H1 (cell line): ENCODE data around the gene ARID1B. TPM values are rescaled to one million over a fixed set of nuclear protein-coding genes. Genes with fewer than 3 reads are reported as not detected.

Experiments
- CTCF ChIA-PET: fragments of 300-600 bp; sonication (Branson Sonifier 250); formaldehyde crosslinking; loops from one replicate; lab custom pipeline; 2021; ENCODE audit not compliant: partially characterized antibody; lab: Charles Lee
- POLR2A ChIA-PET: fragments of 300-600 bp; sonication (Branson Sonifier 250); formaldehyde crosslinking; loops from one replicate; lab custom pipeline; 2021; ENCODE audit warnings: inconsistent platforms; ENCODE audit not compliant: partially characterized antibody; lab: Charles Lee
- DNase-seq, 2 experiments: peaks; one replicate each; pipeline versions ENCODE4 v3.0.0 to v3.0.0-alpha.2; 2010 to 2022; ENCODE audit warnings: low spot score in 2 of 2, low read depth in 1 of 2, mixed read lengths in 1 of 2
- FAIRE-seq: peaks from 2 replicates; lab custom pipeline; 2011; peaks lifted over from hg19 to GRCh38; lab: Jason Lieb, UNC
- H2AFZ ChIP-seq: 2 replicates; pipeline ENCODE4 v1.8.1; 2012; ENCODE audit warnings: low read length, inconsistent platforms
- H2AK5ac ChIP-seq: 2 replicates; pipeline ENCODE4 v1.6.1; 2013; ENCODE audit warnings: low read depth, low read length
- H2BK120ac ChIP-seq: replicated peaks from 2 replicates; pipeline ENCODE3; 2013; ENCODE audit warnings: low read depth, low read length, inconsistent platforms
- H2BK12ac ChIP-seq: 2 replicates; pipeline ENCODE4 v1.6.1; 2013; ENCODE audit warnings: low read depth, low read length
- H2BK15ac ChIP-seq: 2 replicates; pipeline ENCODE4 v1.6.1; 2013; ENCODE audit warnings: low read length
- H2BK20ac ChIP-seq: 2 replicates; pipeline ENCODE4 v1.6.1; 2013; ENCODE audit warnings: low read length
- H2BK5ac ChIP-seq: 2 replicates; pipeline ENCODE4 v1.6.1; 2013; ENCODE audit warnings: low read depth, low read length
- H3K14ac ChIP-seq: 2 replicates; pipeline ENCODE4 v1.6.1; 2013; ENCODE audit warnings: inconsistent platforms; ENCODE audit not compliant: insufficient read length
- H3K18ac ChIP-seq: 2 replicates; pipeline ENCODE4 v1.6.1; 2013; ENCODE audit warnings: low read length; ENCODE audit errors: extremely low read depth
- H3K23ac ChIP-seq: 2 replicates; pipeline ENCODE4 v1.6.1; 2013; ENCODE audit warnings: inconsistent platforms; ENCODE audit not compliant: insufficient read length
- H3K23me2 ChIP-seq: 2 replicates; pipeline ENCODE4 v1.6.1; 2013; ENCODE audit warnings: low read depth, low read length
- H3K27ac ChIP-seq: 2 replicates; pipeline ENCODE4 v1.6.1; 2011; ENCODE audit warnings: low read depth, low read length, inconsistent platforms
- H3K27me3 ChIP-seq, 4 experiments: replicated peaks in 1 of 4; 1 replicate in 1 of 4; 2 replicates in 3 of 4; pipeline versions ENCODE4 v1.6.1 to v1.8.1; 2011 to 2013; ENCODE audit warnings: low read length in 3 of 4, mild to moderate bottlenecking in 3 of 4, inconsistent platforms in 2 of 4, mixed read lengths in 2 of 4, moderate library complexity in 1 of 4; ENCODE audit not compliant: control insufficient read depth in 3 of 4, insufficient read depth in 3 of 4; ENCODE audit errors: extremely low read depth in 1 of 4
- H3K36me3 ChIP-seq, 4 experiments: 2 replicates each; pipeline versions ENCODE4 v1.6.1 to v1.8.1; 2011 to 2013; ENCODE audit warnings: mild to moderate bottlenecking in 4 of 4, low read length in 3 of 4, moderate library complexity in 2 of 4, control low read depth in 1 of 4, inconsistent platforms in 1 of 4; ENCODE audit not compliant: insufficient read depth in 4 of 4, control insufficient read depth in 2 of 4
- H3K4ac ChIP-seq: replicated peaks from 2 replicates; pipeline ENCODE3; 2013; ENCODE audit warnings: low read length, low read depth, mixed read lengths, inconsistent platforms; ENCODE audit not compliant: insufficient read length
- H3K4me1 ChIP-seq, 4 experiments: replicated peaks in 1 of 4; 1 replicate in 1 of 4; 2 replicates in 3 of 4; pipeline versions ENCODE4 v1.6.1 to v1.8.1; 2011 to 2013; ENCODE audit warnings: low read length in 3 of 4, inconsistent platforms in 2 of 4, mixed read lengths in 1 of 4; ENCODE audit not compliant: insufficient read depth in 4 of 4, control insufficient read depth in 3 of 4
- H3K4me2 ChIP-seq, 2 experiments: 2 replicates each; pipeline versions ENCODE4 v1.6.1 to v1.8.1; 2011 to 2013; ENCODE audit warnings: low read depth in 2 of 2, low read length in 2 of 2, control low read depth in 1 of 2, inconsistent platforms in 1 of 2, mild to moderate bottlenecking in 1 of 2; ENCODE audit not compliant: insufficient read depth in 1 of 2
- H3K4me3 ChIP-seq, 4 experiments: fragments of 200-600, 300-600 bp in 1 of 4; sonication (generic), shearing (Covaris generic), sonication (Bioruptor Twin) in 1 of 4; 2 replicates each; pipeline versions ENCODE4 v1.5.1 to v1.8.1; 2011 to 2016; ENCODE audit warnings: low read length in 4 of 4, low read depth in 3 of 4, control low read depth in 2 of 4, inconsistent platforms in 2 of 4, mild to moderate bottlenecking in 2 of 4, mixed read lengths in 1 of 4, moderate library complexity in 1 of 4; ENCODE audit not compliant: insufficient read depth in 2 of 4; ENCODE audit errors: extremely low read depth in 1 of 4
- H3K56ac ChIP-seq: replicated peaks from 2 replicates; pipeline ENCODE3; 2013; ENCODE audit warnings: low read depth, mild to moderate bottlenecking, mixed read lengths, low read length, inconsistent platforms; ENCODE audit not compliant: insufficient read length
- H3K79me1 ChIP-seq: 2 replicates; pipeline ENCODE4 v1.6.1; 2013; ENCODE audit warnings: low read depth, low read length, control low read depth
- H3K79me2 ChIP-seq, 2 experiments: 2 replicates each; pipeline versions ENCODE4 v1.6.1 to v1.8.1; 2012 to 2013; ENCODE audit warnings: low read length in 2 of 2, mild to moderate bottlenecking in 2 of 2, inconsistent platforms in 1 of 2; ENCODE audit not compliant: insufficient read depth in 2 of 2, control insufficient read depth in 1 of 2
- H3K9ac ChIP-seq, 4 experiments: replicated peaks in 1 of 4; 1 replicate in 1 of 4; 2 replicates in 3 of 4; pipeline versions ENCODE4 v1.6.1 to v1.8.1; 2011 to 2013; ENCODE audit warnings: low read depth in 3 of 4, low read length in 3 of 4, control low read depth in 2 of 4, mild to moderate bottlenecking in 2 of 4, moderate library complexity in 2 of 4, inconsistent platforms in 1 of 4; ENCODE audit errors: extremely low read depth in 1 of 4
- H3K9me3 ChIP-seq, 2 experiments: 2 replicates each; pipeline versions ENCODE4 v1.6.1 to v1.8.1; 2012 to 2013; ENCODE audit warnings: mild to moderate bottlenecking in 2 of 2, moderate library complexity in 2 of 2, control low read depth in 1 of 2, inconsistent platforms in 1 of 2, low read depth in 1 of 2, low read length in 1 of 2, mixed read lengths in 1 of 2; ENCODE audit not compliant: insufficient read depth in 2 of 2
- H4K20me1 ChIP-seq, 2 experiments: replicated peaks in 1 of 2; 2 replicates each; pipeline versions ENCODE3 to v1.8.1; 2011 to 2013; ENCODE audit warnings: inconsistent platforms in 2 of 2, low read length in 2 of 2, mild to moderate bottlenecking in 1 of 2; ENCODE audit not compliant: insufficient read depth in 2 of 2, control insufficient read depth in 1 of 2
- H4K5ac ChIP-seq: 2 replicates; pipeline ENCODE4 v1.6.1; 2013; ENCODE audit warnings: low read length, low read depth, mixed read lengths, inconsistent platforms; ENCODE audit not compliant: insufficient read length
- H4K8ac ChIP-seq: 2 replicates; pipeline ENCODE4 v1.8.0; 2013; ENCODE audit warnings: mild to moderate bottlenecking, moderate library complexity, low read length, inconsistent platforms; ENCODE audit not compliant: insufficient read depth; ENCODE audit errors: extremely low read depth
- H4K91ac ChIP-seq: replicated peaks from 2 replicates; pipeline ENCODE3; 2013; ENCODE audit warnings: low read length, mixed read lengths, inconsistent platforms; ENCODE audit not compliant: insufficient read length
- NANOG ChIP-seq: IDR thresholded peaks from 2 replicates; pipeline ENCODE4 v1.6.1; 2011; ENCODE audit warnings: low read length, low read depth, mild to moderate bottlenecking, inconsistent platforms; ENCODE audit not compliant: insufficient read depth, poor library complexity, severe bottlenecking
- RAD21 ChIP-seq, 2 experiments: IDR thresholded peaks in 1 of 2; conservative IDR thresholded peaks in 1 of 2; 2 replicates each; pipeline ENCODE4 v1.6.1; 2011; ENCODE audit warnings: low read depth in 2 of 2, low read length in 2 of 2, improper control_type of control experiment in 1 of 2, inconsistent platforms in 1 of 2, mild to moderate bottlenecking in 1 of 2, moderate library complexity in 1 of 2
- ZNF274 ChIP-seq: IDR thresholded peaks from 2 replicates; pipeline ENCODE4 v1.7.0; 2012; ENCODE audit warnings: low read length, borderline replicate concordance; ENCODE audit errors: extremely low read depth
- WGBS, 2 experiments: shearing (Covaris generic) in 1 of 2; methylation state at CpG; one replicate each; pipeline versions ENCODE4 v1.1.6 to v1.1.7; 2013 to 2015; ENCODE audit warnings: low lambda C conversion rate in 2 of 2, mixed read lengths in 2 of 2, inconsistent platforms in 1 of 2, low coverage in 1 of 2, missing lambda C conversion rate in 1 of 2; ENCODE audit not compliant: insufficient replicate concordance in 2 of 2, insufficient coverage in 1 of 2, insufficient read length in 1 of 2; ENCODE audit errors: extremely low coverage in 1 of 2, missing lambda C conversion rate in 1 of 2; 5-methylcytosine and 5-hydroxymethylcytosine counted together
- polyA plus RNA-seq, 7 experiments: library from polyadenylated mRNA; depleted of rRNA in 3 of 7; stranded (reverse) in 5 of 7; unstranded in 2 of 7; fragments of >200 nt in 5 of 7; fragments of 200-250 nt in 2 of 7; gene quantifications; 1 replicate in 5 of 7; 2 replicates in 1 of 7; 4 replicates in 1 of 7; pipeline versions ENCODE4 v1.2.1 to v1.2.3, GENCODE V29; 2011 to 2013; ENCODE audit warnings: missing spikeins in 2 of 7, mixed read lengths in 2 of 7
- total RNA-seq: library from RNA; stranded (reverse); fragmentation: NEBNext Ultra II Directional; extraction: Animal tissue kit (Norgen Biotek cat#: 25700); gene quantifications from 2 replicates; pipeline ENCODE4 v1.2.1, GENCODE V29; 2021

Gene ARID1B
- total and polyA plus RNA-seq, 2 of the 8 experiments (the other 6 are each of a cell fraction or from before 2014, with no cell fraction given), result 24.3 to 70.3 TPM

DNA sequence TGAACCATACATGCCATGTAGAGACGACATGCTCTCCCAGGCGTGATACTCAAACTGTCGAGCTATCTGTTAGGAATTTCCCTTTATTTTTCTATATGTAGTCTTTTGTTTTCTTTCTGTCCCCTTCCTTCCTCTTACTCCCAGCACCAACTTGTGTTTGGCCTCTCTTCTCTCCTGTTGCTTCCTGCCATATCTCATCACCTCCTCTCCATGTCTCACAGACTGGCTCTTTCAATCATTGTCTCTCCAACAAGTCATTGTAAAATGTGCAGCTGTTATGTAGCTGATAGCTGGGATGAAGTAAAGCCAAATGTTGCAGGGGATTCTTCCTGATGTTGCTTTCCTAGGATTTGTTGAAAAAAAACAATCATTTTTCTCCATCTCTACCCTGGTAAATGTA is 311.7 kb downstream of the ARID1B start:
- Histone ChIP-seq H3K4ac (no peak overlapping the region), H3K23me2 (no peaks in the 10 kb centered on the region), H3K9ac (peak overlapping the region in 1 of 4 experiments; percentile 14; a peak in 1 of 7 replicates), H4K8ac (no peak overlapping the region)
- TF ChIP-seq RAD21 (IDR thresholded peaks at IDR 0.05 in 1 of 2, conservative IDR thresholded peaks at IDR 0.05 in 1 of 2; ENCODE audit: low read depth in 2 of 2, low read length in 2 of 2), result no peak
- no peak; the same call in 1 of the 2 replicates for TF ChIP-seq ZNF274
- no peak for TF ChIP-seq NANOG
- TF ChIP-seq, all 59 proteins: peak for 0
- no peaks in the 10 kb centered on the region for H3K9me3 ChIP-seq
- H3K23ac ChIP-seq, result no peak overlapping the region
- H2BK12ac ChIP-seq, result peak overlapping the region; percentile 91; the same call in 1 of the 2 replicates
- H4K20me1 ChIP-seq, result peaks cover 0 to 1% of the 10 kb centered on the region in 2 experiments
- H3K4me2 ChIP-seq, result peak overlapping the region; percentile 16 to 25
- H3K14ac ChIP-seq, result no peak overlapping the region
- ChIA-PET CTCF (interaction anchor here (0.6 to 3.7 kb wide), 9 partner anchors 18 to 293 kb away, joined by 3 to 15 read pairs (median 3); no protein-coding TSS in a partner anchor), POLR2A (interaction anchor here (0.7 to 2.5 kb wide), 7 partner anchors 19 to 368 kb away, joined by 3 to 15 read pairs (median 3); no protein-coding TSS in a partner anchor)
- 89% methylated on average over 3 of the region's 3 CpGs; no CpG with 5 or more reads in 1 of the 2 experiments for WGBS, 2 experiments
- H3K4me3 ChIP-seq, result no peak overlapping the region; a peak in 1 of 8 replicates
- H2AFZ ChIP-seq, result no peak overlapping the region
- peaks cover 0 to 11% (median 2%) of the 10 kb centered on the region in 4 experiments; a peak in 2 of 8 replicates for H3K36me3 ChIP-seq
- no peak overlapping the region for H4K5ac ChIP-seq
- FAIRE-seq, result no peak
- H3K79me2 ChIP-seq, result peaks cover 0 to 7% of the 10 kb centered on the region in 2 experiments; a peak in 2 of 4 replicates
- H2BK5ac ChIP-seq, result peak overlapping the region; percentile 50; the same call in 1 of the 2 replicates
- no peaks in the 10 kb centered on the region for H3K27me3 ChIP-seq
- no peaks in the 10 kb centered on the region for H3K79me1 ChIP-seq
- peak overlapping the region; percentile 69 for H4K91ac ChIP-seq
- H3K56ac ChIP-seq, result no peak overlapping the region
- peaks cover 9 to 28% (median 26%) of the 10 kb centered on the region in 4 experiments for H3K4me1 ChIP-seq
- H2BK120ac ChIP-seq, result no peak overlapping the region
- no peak overlapping the region for H2BK15ac ChIP-seq
- H3K27ac ChIP-seq, result peak overlapping the region; percentile 54
- peak overlapping the region; percentile 75; the same call in 1 of the 2 replicates for H2AK5ac ChIP-seq
- H3K18ac ChIP-seq, result peak overlapping the region; percentile 1; the same call in 1 of the 2 replicates
- H2BK20ac ChIP-seq, result no peak overlapping the region; the same call in 1 of the 2 replicates
- no peak for DNase-seq
